GM13977 (cell line): Measurements from ENCODE around the gene MALAT1.
"Not testable (repeated sequence)": the region's sequence is repeated elsewhere in the genome, so short reads cannot be mapped to it uniquely, and the experiment has no call there.

Experiments used
- DNase-seq: peaks from one replicate; pipeline ENCODE4 v3.0.0; 2012; ENCODE audit warnings: low spot score
- in situ Hi-C: fragments of 300-500 bp; cut with MboI; formaldehyde crosslinking; loops from one replicate; pipeline ENCODE4 v1.12.0; 2022; ENCODE audit warnings: low sequenced_read_pairs, low pct_unique_long_range_greater_than_20kb, mixed read lengths, inconsistent platforms; ENCODE audit not compliant: unreplicated experiment
- TF ChIP-seq, protein P1 (sequence below): IDR thresholded peaks from 2 replicates; pipeline ENCODE4 v1.5.1; 2012; ENCODE audit warnings: mild to moderate bottlenecking, control low read depth; ENCODE audit not compliant: insufficient read depth; ENCODE audit errors: extremely low read depth, missing control alignments

Gene MALAT1

DNA sequence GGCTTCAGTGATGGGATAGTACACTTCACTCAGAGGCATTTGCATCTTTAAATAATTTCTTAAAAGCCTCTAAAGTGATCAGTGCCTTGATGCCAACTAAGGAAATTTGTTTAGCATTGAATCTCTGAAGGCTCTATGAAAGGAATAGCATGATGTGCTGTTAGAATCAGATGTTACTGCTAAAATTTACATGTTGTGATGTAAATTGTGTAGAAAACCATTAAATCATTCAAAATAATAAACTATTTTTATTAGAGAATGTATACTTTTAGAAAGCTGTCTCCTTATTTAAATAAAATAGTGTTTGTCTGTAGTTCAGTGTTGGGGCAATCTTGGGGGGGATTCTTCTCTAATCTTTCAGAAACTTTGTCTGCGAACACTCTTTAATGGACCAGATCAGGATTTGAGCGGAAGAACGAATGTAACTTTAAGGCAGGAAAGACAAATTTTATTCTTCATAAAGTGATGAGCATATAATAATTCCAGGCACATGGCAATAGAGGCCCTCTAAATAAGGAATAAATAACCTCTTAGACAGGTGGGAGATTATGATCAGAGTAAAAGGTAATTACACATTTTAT, 4.6 kb downstream of the MALAT1 start:
- no peak for DNase-seq
- TF ChIP-seq, protein P1, sequence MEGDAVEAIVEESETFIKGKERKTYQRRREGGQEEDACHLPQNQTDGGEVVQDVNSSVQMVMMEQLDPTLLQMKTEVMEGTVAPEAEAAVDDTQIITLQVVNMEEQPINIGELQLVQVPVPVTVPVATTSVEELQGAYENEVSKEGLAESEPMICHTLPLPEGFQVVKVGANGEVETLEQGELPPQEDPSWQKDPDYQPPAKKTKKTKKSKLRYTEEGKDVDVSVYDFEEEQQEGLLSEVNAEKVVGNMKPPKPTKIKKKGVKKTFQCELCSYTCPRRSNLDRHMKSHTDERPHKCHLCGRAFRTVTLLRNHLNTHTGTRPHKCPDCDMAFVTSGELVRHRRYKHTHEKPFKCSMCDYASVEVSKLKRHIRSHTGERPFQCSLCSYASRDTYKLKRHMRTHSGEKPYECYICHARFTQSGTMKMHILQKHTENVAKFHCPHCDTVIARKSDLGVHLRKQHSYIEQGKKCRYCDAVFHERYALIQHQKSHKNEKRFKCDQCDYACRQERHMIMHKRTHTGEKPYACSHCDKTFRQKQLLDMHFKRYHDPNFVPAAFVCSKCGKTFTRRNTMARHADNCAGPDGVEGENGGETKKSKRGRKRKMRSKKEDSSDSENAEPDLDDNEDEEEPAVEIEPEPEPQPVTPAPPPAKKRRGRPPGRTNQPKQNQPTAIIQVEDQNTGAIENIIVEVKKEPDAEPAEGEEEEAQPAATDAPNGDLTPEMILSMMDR: no peak
- in situ Hi-C loops: loop anchor here (5.0 kb wide), 1 partner anchor 71 kb away; no protein-coding TSS in a partner anchor

DNA sequence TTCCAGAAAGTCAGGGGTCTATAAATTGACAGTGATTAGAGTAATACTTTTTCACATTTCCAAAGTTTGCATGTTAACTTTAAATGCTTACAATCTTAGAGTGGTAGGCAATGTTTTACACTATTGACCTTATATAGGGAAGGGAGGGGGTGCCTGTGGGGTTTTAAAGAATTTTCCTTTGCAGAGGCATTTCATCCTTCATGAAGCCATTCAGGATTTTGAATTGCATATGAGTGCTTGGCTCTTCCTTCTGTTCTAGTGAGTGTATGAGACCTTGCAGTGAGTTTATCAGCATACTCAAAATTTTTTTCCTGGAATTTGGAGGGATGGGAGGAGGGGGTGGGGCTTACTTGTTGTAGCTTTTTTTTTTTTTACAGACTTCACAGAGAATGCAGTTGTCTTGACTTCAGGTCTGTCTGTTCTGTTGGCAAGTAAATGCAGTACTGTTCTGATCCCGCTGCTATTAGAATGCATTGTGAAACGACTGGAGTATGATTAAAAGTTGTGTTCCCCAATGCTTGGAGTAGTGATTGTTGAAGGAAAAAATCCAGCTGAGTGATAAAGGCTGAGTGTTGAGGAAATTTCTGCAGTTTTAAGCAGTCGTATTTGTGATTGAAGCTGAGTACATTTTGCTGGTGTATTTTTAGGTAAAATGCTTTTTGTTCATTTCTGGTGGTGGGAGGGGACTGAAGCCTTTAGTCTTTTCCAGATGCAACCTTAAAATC, 5.3 kb downstream of the MALAT1 start:
- DNase-seq: no peak
- TF ChIP-seq, protein P1: no peak
- in situ Hi-C loops: loop anchor here (5.0 kb wide), 1 partner anchor 72 kb away; no protein-coding TSS in a partner anchor

DNA sequence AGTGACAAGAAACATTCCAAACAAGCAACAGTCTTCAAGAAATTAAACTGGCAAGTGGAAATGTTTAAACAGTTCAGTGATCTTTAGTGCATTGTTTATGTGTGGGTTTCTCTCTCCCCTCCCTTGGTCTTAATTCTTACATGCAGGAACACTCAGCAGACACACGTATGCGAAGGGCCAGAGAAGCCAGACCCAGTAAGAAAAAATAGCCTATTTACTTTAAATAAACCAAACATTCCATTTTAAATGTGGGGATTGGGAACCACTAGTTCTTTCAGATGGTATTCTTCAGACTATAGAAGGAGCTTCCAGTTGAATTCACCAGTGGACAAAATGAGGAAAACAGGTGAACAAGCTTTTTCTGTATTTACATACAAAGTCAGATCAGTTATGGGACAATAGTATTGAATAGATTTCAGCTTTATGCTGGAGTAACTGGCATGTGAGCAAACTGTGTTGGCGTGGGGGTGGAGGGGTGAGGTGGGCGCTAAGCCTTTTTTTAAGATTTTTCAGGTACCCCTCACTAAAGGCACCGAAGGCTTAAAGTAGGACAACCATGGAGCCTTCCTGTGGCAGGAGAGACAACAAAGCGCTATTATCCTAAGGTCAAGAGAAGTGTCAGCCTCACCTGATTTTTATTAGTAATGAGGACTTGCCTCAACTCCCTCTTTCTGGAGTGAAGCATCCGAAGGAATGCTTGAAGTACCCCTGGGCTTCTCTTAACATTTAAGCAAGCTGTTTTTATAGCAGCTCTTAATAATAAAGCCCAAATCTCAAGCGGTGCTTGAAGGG, 6.0 kb downstream of the MALAT1 start:
- in situ Hi-C loops: loop anchor here (5.0 kb wide), 1 partner anchor 73 kb away; no protein-coding TSS in a partner anchor
- TF ChIP-seq, protein P1: no peak
- no peak for DNase-seq

DNA sequence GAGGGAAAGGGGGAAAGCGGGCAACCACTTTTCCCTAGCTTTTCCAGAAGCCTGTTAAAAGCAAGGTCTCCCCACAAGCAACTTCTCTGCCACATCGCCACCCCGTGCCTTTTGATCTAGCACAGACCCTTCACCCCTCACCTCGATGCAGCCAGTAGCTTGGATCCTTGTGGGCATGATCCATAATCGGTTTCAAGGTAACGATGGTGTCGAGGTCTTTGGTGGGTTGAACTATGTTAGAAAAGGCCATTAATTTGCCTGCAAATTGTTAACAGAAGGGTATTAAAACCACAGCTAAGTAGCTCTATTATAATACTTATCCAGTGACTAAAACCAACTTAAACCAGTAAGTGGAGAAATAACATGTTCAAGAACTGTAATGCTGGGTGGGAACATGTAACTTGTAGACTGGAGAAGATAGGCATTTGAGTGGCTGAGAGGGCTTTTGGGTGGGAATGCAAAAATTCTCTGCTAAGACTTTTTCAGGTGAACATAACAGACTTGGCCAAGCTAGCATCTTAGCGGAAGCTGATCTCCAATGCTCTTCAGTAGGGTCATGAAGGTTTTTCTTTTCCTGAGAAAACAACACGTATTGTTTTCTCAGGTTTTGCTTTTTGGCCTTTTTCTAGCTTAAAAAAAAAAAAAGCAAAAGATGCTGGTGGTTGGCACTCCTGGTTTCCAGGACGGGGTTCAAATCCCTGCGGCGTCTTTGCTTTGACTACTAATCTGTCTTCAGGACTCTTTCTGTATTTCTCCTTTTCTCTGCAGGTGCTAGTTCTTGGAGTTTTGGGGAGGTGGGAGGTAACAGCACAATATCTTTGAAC, 6.8 kb downstream of the MALAT1 start:
- DNase-seq: no peak
- in situ Hi-C loops: no loop called here
- TF ChIP-seq, protein P1: no peak

DNA sequence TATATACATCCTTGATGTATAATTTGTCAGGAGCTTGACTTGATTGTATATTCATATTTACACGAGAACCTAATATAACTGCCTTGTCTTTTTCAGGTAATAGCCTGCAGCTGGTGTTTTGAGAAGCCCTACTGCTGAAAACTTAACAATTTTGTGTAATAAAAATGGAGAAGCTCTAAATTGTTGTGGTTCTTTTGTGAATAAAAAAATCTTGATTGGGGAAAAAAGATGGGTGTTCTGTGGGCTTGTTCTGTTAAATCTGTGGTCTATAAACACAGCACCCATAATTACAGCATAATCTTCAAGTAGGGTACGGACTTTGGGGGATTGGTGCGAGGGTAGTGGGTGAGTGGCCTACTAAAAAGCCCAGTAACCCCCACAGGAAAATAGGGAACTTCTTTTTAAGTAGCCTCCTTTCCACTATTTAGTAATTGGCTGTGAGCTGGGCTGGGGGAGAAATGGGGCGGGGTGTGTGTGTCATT, 7.5 kb downstream of the MALAT1 start:
- TF ChIP-seq, protein P1: no peak
- DNase-seq: no peak
- in situ Hi-C loops: no loop called here

DNA sequence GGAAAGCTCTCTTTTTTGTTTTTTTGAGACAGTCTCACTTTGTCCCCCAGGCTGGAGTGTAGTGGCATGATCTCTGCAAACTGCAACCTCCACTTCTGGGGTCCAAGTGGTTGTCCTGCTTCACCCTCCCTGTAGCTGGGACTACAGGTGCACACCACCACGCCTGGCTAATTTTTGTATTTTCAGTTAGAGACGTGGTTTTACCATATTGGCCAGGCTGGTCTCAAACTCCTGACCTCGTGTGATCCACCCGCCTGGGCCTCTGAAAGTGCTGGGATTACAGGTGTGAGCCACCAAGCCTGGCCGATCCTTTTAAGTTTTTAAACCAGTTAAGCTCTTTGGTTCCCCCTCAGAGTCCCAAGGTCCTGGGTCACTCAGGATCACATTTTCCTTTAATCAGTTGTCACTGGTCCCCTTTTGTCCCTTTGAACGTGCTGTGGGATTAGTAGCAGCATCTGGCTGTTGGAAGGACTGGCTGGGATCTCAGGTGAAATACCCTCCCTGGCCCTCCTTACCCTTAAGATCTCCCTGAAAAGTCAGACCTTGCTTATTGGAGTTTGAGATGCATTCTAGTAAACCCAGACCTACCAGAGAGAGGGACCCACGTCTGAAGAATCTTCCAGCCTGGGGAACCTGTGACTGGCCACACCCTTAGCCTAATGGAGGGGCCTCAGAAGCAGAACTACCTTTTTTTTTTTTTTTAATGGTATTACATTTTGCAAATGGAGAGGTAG, 8.1 kb downstream of the MALAT1 start:
- TF ChIP-seq, protein P1: no peak
- in situ Hi-C loops: no loop called here
- no peak for DNase-seq

DNA sequence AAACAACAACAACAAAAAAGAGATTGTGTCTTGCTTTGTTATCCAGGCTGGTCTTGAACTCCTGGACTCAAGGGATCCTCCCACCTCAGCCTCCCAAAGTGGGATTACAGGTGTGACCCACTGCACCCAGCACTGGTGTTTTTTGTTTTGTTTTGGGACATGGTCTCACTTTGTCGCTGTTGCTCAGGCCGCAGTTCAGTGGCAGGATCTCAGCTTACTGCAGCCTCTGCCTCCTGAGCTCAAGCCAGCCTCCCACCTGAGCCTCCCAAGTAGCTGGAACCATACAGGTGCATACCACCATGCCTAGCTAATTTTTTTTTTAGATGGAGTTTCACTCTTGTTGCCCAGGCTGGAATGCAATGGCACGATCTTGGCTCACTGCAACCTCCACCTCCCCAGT, 13.5 kb downstream of the MALAT1 start:
- in situ Hi-C loops: loop anchor here (5.0 to 10.0 kb wide), 2 partner anchors 145 to 238 kb away; no protein-coding TSS in a partner anchor
- DNase-seq: not testable (repeated sequence)
